ENCODE data around the gene IDH3A.

The IDH3A gene

GRCh38 chr15:78204351-78205309 lies 55.5 kb downstream of the IDH3A start:
- no peak for DNase-seq (ENCODE audit: low read depth)

- DNase-seq (ENCODE audit: low read depth) = no peak
These were observed 56.2 kb downstream of the IDH3A start for GRCh38 chr15:78205337-78205736.

- DNase-seq (ENCODE audit: low read depth) = no peak
These were observed 56.7 kb downstream of the IDH3A start for GRCh38 chr15:78205856-78206255.

- no peak for DNase-seq (ENCODE audit: low read depth)
These were observed 57.4 kb downstream of the IDH3A start for GRCh38 chr15:78206326-78207109.

- DNase-seq (ENCODE audit: low read depth) = no peak
These were observed 57.9 kb downstream of the IDH3A start for GRCh38 chr15:78207110-78207458.

- no peak for DNase-seq (ENCODE audit: low read depth)
These were observed 58.6 kb downstream of the IDH3A start for GRCh38 chr15:78207641-78208340.

GRCh38 chr15:78208341-78208844 lies 59.2 kb downstream of the IDH3A start:
- DNase-seq (ENCODE audit: low read depth) = no peak

- no peak for DNase-seq (ENCODE audit: low read depth)
These were observed 59.9 kb downstream of the IDH3A start for GRCh38 chr15:78208887-78209645.

- DNase-seq (ENCODE audit: low read depth) = no peak
These were observed 60.6 kb downstream of the IDH3A start for GRCh38 chr15:78209646-78210348.

GRCh38 chr15:78210349-78210717 lies 61.2 kb downstream of the IDH3A start:
- no peak for DNase-seq (ENCODE audit: low read depth)

GRCh38 chr15:78211189-78211921 lies 62.2 kb downstream of the IDH3A start:
- DNase-seq (ENCODE audit: low read depth) = no peak

GRCh38 chr15:78212008-78212407 lies 62.8 kb downstream of the IDH3A start:
- DNase-seq (ENCODE audit: low read depth) = no peak

GRCh38 chr15:78212546-78213424 lies 63.6 kb downstream of the IDH3A start:
- no peak for DNase-seq (ENCODE audit: low read depth)

- DNase-seq (ENCODE audit: low read depth) = no peak
These were observed 64.2 kb downstream of the IDH3A start for GRCh38 chr15:78213425-78213750.

- DNase-seq (ENCODE audit: low read depth) = no peak
These were observed 64.8 kb downstream of the IDH3A start for GRCh38 chr15:78213956-78214355.

- no peak for DNase-seq (ENCODE audit: low read depth)
These were observed 67.3 kb downstream of the IDH3A start for GRCh38 chr15:78216276-78217104.

GRCh38 chr15:78220713-78221112 lies 71.6 kb downstream of the IDH3A start:
- DNase-seq (ENCODE audit: low read depth) = no peak
